GM18517 (cell line): ENCODE data around the gene ABCC1.
"Not testable (repeated sequence)": the region's sequence is repeated elsewhere in the genome, so short reads cannot be mapped to it uniquely, and the experiment has no call there.

Experiments
- ATAC-seq: cut with Tn5 transposase; IDR thresholded peaks from one replicate; pipeline ENCODE4 v1.9.1; 2021; ENCODE audit warnings: mild to moderate bottlenecking, moderate library complexity; ENCODE audit not compliant: unreplicated experiment

The ABCC1 gene

DNA sequence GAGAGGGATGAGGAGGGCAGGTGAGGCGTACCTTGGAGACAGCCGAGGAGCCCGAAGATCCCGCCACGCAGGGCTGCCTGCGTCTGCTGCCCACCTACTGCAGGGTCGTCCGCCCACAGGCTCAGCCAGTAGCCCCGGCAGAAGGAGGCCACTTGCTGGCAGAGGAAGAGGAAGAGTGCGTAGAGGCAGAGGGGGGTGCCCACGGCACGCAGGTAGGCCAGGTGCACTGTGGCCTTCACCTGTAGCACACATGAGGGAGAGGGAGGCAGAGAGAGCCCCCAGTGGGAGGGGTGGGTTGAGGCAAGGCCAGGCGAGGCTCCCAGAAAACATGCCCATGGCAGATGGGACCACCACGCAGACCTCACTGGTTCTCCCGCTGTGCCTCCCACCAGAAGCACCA lies 220.2 kb downstream of the ABCC1 start:
- no peak for ATAC-seq

GRCh38 chr16:16171332-16171919 lies 222.0 kb downstream of the ABCC1 start:
- ATAC-seq, result no peak

DNA sequence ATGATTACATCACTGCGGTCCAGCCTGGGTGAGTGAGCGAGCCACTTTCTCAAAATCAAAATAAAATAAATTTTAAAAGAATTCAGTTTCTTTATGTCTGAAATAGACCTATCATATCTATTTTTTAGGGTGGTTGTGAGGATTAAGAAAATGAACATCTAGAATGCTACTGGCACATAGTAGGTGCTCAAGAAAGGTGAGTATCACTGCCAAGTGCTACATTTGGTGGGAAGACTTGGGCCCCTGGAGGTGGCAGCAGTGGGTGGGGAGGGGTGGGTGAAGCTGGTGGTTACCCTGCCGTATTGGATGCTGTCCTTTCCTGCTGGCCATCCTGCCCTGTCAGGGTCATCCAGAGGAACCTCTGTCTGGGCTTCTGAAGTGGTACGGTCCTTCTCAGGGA lies 223.6 kb downstream of the ABCC1 start:
- no peak for ATAC-seq

- ATAC-seq, result no peak
Measured at GRCh38 chr16:16175296-16175695, 225.9 kb downstream of the ABCC1 start.

GRCh38 chr16:16176328-16176727 lies 226.9 kb downstream of the ABCC1 start:
- ATAC-seq, result no peak

GRCh38 chr16:16178455-16179162 lies 229.2 kb downstream of the ABCC1 start:
- ATAC-seq, result no peak

DNA sequence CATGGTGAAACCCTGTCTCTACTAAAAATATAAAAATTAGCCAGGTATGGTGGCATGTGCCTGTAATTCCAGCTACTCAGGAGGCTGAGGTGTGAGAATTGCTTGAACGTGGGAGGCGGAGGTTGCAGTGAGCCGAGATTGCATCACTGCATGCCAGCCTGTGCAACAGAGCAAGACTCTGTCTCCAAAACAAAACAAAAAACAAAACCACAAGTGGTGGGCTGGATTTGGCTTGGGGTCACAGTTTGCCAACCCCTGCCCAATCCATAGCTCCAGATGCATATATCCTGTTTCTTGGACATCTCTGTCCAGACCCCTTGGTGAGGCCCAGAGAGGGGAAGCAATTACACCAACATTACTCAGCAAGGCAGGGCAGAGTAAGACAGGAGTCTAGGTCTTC lies 232.3 kb downstream of the ABCC1 start:
- not testable (repeated sequence) for ATAC-seq

DNA sequence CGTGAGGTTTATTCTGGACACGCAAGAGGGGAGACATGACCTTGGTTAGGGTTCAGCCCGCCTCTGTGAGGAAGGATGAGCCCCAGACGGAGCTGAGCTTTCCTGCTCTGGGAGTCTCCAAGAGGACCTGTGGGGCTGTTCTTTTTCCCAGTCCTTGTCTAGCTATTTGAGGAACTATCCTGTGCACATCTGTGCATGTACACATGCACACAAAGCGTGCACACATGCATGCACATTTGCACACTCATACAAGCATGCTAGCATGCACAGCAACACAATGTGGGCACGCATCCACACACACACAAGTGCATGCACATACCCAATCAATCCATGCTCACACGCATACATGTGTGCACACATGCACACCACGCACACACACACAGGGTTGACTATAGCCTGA lies 233.5 kb downstream of the ABCC1 start:
- no peak for ATAC-seq

DNA sequence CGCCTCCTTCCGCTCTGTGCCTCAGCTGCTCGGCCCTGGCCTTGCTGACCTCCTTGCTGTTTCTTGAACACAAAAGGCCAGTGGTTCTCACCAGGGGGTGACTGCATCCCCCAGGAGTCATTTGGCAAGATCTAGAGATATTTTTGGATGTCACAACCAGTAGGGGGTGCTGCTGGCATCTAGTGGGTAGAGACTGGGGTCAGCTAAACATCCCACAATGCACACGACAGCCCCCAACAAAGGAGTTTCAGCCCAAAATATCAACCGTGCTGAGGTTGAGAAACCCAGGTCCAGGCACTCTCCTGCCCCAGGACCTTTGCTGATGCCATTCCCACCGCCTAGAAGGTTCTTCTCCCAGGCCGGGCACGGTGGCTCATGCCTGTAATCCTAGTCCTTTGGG lies 234.1 kb downstream of the ABCC1 start:
- ATAC-seq, result no peak

DNA sequence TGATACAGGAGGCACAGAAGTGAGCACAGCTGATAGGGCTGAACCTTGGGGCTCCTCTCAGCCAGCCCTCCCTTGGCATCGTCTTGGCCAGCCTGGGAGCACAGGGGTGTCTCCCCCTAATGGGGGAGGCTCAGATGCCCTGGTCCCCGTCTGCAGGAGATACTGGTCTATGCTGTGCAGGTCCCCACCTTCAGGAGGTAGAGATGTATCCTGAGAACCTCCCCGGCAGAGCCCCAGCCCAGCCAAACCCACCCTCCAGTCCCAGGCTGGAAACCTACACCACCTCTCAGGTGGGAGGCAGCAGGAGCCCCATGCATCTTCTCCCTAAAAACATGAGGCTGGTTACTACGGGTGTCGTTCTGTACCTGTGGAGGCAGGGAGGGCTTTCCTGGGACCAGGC lies 235.2 kb downstream of the ABCC1 start:
- no peak for ATAC-seq

DNA sequence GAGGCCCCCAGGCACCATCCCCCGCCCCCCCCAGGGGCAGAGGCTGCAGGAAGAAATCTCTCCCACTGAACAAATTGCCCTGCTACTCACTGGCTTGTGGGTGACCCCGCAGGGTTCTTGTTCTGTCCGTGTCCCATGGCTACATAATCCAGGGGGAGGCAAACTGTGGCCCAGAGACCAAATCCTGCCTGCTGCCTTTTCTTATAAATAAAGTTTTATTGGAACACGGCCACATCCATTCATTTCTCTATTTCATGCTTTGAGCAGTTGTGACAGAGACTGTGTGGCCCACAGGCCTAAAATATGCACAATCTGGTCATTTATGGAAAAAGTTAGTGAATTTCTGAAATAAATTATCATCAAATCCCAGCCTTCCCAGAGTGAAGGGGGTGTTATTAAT lies 235.7 kb downstream of the ABCC1 start:
- ATAC-seq, result no peak

- no peak for ATAC-seq
Measured at GRCh38 chr16:16186820-16187219, 237.4 kb downstream of the ABCC1 start.

GRCh38 chr16:16188827-16189226 lies 239.4 kb downstream of the ABCC1 start:
- no peak for ATAC-seq

DNA sequence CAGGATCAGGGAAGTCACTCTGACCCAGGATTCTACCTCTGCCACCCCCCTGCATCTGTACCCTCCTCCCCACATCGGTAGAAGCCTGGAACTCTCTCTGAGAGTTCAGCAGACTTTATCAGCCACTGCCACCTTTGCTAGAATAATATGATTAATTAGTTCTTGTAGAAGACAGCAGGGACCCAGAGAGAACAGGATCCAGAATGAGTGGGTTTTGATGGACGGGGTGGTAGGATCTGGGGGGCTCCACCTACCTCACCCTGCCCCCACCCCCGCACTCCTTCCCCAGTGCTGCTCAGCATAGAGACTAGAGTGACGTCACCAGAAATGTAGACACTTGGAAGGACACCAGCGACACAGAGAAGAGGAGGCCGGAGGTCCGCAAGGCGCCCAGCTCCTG lies 240.4 kb downstream of the ABCC1 start:
- no peak for ATAC-seq

DNA sequence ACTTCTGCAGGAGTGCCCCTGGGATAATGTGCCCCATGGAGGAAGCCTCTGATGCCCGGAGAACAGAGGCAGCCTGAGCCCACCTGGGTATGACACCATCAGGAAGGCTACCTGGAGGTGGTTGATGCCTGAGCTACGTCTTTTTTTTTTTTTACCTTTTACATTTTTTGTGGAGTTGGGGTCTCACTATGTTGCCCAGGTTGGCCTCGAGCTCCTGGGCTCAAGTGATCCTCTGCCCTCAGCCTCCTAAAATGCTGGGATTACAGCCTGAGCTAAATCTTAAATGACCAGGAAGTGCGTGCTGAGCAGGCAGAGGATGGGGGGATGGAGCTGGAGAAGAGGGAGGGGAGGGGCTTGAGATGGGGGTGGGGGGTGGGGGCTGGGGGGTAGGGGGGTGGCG lies 241.1 kb downstream of the ABCC1 start:
- ATAC-seq, result no peak

DNA sequence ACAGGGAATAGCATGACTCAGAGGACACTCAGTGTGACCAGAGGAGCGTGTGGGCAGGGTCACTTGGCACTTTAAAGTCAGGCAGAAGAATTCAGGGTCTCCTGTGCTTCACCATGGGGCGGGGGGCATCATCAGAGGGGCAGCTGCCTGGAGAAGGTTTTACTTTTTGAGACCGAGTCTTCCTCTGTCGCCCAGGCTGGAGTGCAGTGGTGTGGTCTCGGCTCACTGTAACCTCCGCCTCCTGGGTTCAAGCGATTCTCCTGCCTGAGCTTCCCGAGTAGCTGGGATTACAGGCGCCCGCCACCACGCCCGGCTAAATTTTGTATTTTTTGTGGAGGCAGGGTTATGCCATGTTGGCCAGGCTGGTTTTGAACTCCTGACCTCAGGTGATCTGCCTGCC lies 241.6 kb downstream of the ABCC1 start:
- ATAC-seq, result not testable (repeated sequence)

GRCh38 chr16:16191493-16192167 lies 242.2 kb downstream of the ABCC1 start:
- no peak for ATAC-seq
